Activated T-cell treated with anti-CD3 and anti-CD28 coated beads, Interleukin-2, amount 50 U/mL, for 48 hours (primary cell): ENCODE results near the gene ZNF609.

Source experiments
- DNase-seq, 2 experiments: peaks; one replicate each; pipeline ENCODE4 v3.0.0-alpha.2; 2020

The ZNF609 gene

GRCh38 chr15:64678126-64678819, 217.9 kb downstream of the ZNF609 start:
- no peak for DNase-seq

DNA sequence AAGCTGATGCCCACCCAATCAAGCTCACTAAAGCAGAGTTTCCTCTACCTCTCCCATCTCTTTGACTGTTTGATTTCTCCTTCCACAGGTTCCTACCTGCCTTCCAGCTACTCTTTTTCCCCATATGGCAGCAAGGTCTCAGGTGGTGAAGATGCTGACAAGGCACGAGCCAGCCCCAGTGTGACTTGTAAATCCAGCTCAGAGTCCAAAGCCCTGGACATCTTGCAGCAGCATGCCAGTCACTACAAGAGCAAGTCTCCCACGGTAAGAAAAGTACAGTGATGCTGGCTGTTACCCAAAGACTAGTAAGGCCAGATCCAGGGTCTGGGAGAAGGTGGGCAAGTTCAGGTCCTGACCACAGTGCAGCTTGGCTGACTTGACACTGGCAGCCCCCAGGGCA, 219.7 kb downstream of the ZNF609 start:
- DNase-seq = no peak

GRCh38 chr15:64681424-64682024, 221.1 kb downstream of the ZNF609 start:
- DNase-seq = no peak

- DNase-seq = no peak
Measured at GRCh38 chr15:64682255-64682654, 221.9 kb downstream of the ZNF609 start.

GRCh38 chr15:64683378-64683777, 223.0 kb downstream of the ZNF609 start:
- DNase-seq = no peak

- DNase-seq = no peak
Measured at GRCh38 chr15:64685230-64685888, 225.0 kb downstream of the ZNF609 start.

DNA sequence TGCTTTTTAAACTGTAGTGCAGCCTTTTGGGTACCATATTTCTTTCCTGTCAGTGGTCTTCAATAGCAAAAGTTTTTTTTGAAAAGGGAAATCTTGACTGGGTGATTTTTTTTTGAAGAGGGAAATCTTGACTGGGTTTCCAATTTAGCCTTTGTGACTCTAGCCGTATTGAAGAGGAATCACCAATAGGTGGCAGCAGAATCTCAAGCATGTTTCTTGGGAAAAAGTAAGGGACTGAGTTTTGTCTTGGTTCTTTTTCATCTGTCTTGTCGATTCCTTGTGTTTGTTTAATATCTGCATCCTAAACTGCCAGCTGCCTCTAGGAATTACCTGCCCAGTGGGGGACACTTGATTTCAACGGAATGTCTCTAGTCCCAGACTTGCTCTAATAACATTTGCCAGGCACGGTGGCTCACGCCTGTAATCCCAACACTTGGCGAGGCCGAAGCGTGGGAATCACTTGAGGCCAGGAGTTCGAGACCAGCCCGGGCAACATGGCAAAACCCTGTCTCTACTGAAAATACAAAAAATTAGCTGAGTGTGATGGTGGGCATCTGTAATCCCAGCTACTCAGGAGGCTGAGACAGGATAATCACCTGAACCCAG, 225.9 kb downstream of the ZNF609 start:
- no peak for DNase-seq

DNA sequence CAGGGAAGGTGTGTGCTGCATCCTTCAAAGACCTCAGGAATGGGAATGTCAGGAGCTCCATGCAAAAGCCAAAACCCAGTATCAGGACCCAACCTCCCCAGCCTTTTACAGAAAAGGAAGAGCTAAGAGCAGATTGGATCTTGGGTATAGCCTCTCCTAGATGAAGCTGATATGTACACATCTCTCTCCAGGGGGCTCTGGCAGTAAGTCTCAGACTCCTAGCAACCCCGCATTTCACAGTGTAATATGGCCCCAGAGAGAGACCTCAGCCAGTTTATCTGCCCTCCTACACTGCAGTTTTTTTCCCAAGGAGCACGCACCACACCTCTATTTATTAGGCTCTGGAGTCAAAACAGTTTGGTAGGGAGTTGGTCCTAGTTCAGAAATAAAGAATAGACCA, 226.8 kb downstream of the ZNF609 start:
- DNase-seq = no peak

DNA sequence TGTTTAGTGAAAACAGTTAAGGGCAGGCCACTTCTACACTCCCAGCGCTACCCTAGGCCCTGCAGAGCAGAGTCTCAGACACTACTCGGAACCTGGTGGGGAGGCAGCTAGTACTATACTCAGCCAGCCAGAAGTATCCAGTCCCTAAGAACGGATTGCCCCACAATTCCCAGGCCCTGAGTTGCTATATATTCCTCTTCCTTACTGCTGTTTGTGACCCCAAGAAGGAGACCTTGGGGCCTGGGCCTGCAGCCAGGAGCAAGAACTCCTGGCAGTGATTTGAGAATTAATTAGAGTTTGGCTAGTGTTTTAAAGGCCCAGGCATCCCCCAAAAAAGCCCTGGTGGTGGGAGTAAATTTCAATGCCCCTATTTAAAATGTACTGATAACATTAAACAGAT, 227.3 kb downstream of the ZNF609 start:
- no peak for DNase-seq

GRCh38 chr15:64688770-64689169, 228.4 kb downstream of the ZNF609 start:
- no peak for DNase-seq

GRCh38 chr15:64690008-64690407, 229.6 kb downstream of the ZNF609 start:
- no peak for DNase-seq

- no peak for DNase-seq
Measured at GRCh38 chr15:64690578-64691296, 230.4 kb downstream of the ZNF609 start.

DNA sequence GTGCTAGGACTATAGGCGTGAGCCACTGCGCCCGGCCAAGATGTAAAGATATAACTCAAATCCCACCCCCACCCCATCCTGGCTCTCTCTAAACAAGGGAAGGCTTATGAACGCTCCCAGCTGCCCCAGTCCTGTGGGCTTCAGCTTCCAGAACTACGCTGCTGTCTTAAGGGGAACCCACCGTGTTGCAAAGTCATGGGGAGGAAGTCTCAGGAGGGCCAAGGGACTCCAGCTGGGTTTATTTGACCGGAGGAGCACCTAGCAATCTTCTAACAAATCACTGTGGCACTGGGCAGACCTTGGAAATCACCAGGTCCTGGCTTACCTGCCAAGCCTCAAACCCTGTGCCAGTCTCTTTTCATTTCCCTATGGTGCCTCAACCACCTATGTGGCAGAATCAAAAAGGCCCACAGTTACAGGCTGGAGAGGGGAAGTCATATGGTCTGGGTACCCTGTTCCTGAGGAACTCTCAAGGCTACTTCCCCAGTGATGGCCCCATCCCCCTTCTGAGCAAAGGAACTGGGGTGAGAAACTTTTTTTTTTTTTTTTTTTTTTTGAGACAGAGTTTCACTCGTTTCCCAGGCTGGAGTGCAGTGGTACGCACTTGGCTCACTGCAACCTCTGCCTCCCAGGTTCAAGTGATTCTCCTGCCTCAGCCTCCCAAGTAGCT, 231.7 kb downstream of the ZNF609 start:
- DNase-seq = no peak

- DNase-seq = no peak
Measured at GRCh38 chr15:64693134-64693533, 232.8 kb downstream of the ZNF609 start.

DNA sequence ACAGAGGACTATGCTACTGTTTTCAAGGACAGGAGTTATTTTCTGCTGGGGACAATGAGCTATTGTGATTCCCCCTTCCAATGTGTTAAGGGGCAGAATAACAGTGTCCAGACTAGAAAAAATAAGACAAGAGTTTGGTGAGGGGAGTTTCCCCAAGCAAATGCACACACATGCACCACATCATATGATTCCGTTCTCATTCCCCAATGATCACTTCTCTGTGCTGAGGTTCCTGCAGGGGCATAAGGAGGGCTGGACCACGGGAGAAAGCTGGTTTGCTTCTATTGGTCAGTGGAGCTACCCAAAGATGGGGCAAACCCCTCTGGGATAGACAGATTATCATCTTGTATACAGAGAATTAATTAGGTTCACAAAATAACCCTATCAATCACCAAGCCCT, 234.4 kb downstream of the ZNF609 start:
- no peak for DNase-seq

- no peak for DNase-seq
Measured at GRCh38 chr15:64695561-64695992, 235.2 kb downstream of the ZNF609 start.

DNA sequence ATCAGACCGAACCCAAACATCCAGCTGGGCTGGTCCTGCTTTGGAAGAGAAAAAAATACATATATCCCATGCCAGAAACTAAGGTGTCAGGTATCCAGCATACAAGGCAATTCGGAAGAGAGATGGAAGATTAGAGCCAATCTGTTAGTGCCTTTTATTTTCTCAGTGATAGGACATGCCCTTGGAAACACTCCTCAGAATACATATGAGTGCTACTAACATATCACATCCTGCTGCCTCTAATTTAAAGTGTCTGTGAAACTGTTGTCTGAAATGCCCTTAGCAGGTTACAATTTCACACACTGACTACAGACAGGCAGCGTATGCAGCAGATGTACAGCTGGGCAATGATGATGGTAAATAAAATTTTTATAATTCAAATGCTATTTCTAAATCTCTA, 236.1 kb downstream of the ZNF609 start:
- DNase-seq = no peak

- peak; percentile 70 to 75 for DNase-seq
Measured at GRCh38 chr15:64697911-64698369, 237.6 kb downstream of the ZNF609 start.

- no peak for DNase-seq
Measured at GRCh38 chr15:64698823-64699222, 238.4 kb downstream of the ZNF609 start.

- DNase-seq = no peak
Measured at GRCh38 chr15:64699751-64700388, 239.5 kb downstream of the ZNF609 start.

DNA sequence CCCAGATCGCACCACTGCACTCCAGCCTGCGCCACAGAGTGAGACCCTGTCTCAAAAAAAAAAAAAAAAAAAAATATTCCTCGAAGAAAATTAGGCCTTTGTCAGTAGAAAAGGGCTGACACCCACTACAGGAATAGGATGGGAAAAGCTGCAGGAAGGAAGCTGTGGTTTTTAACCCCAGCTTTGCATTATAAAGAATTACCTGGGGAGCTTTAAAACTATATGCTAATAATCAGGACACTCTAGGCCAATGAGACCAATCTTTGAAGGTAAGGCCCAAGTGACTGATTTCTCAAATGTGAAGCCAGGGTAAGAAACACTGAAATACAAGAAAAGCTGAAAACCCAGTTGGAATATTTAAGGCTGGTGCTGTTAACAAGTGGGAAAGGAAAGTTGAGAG, 240.7 kb downstream of the ZNF609 start:
- no peak for DNase-seq
